ENCODE results near the gene ZNF175. TPM values are rescaled to one million over a fixed set of nuclear protein-coding genes. Genes with fewer than 3 reads are reported as not detected.
A peak's percentile ranks its signal among the peaks of the same experiment; 100 is the strongest.
"Not testable (repeated sequence)": the region's sequence is repeated elsewhere in the genome, so short reads cannot be mapped to it uniquely, and the experiment has no call there.

The ZNF175 gene
- total RNA-seq, 1 experiment from 2014 or later: 11.3 TPM

DNA sequence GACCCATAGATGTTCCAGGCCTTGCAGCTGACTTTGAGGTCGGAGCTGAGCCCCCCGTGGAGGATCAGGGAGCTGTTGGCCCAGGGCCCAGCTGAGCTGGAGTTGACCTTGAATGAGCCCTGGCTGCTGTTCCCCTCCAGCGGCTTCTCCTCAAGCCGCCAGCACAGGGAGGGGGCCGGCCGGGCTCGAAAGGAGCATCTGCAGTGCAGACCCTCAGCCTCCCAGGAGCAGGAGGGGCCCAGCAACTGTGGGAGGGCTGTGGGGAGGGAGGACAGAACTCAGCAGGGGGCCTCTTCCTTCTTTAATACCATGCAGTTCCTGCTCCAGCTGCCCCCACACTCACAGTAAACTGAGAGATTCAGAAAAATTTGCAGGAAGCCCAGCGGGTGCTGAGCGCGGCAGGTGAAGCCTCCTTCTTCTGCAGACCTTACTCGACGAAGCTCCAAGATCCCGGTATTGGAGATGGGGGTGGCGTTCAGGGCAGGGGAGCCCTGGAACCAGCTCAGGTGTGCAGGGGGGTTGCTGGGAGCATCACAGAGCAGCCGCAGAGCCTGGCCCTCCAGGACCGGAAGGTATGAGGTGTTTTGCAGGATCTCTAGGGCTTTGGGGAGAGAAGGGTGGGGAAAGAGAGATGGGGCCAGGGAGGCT is 56.5 kb downstream of the ZNF175 start:
- DNase-seq (ENCODE audit: low read depth): no peak

DNA sequence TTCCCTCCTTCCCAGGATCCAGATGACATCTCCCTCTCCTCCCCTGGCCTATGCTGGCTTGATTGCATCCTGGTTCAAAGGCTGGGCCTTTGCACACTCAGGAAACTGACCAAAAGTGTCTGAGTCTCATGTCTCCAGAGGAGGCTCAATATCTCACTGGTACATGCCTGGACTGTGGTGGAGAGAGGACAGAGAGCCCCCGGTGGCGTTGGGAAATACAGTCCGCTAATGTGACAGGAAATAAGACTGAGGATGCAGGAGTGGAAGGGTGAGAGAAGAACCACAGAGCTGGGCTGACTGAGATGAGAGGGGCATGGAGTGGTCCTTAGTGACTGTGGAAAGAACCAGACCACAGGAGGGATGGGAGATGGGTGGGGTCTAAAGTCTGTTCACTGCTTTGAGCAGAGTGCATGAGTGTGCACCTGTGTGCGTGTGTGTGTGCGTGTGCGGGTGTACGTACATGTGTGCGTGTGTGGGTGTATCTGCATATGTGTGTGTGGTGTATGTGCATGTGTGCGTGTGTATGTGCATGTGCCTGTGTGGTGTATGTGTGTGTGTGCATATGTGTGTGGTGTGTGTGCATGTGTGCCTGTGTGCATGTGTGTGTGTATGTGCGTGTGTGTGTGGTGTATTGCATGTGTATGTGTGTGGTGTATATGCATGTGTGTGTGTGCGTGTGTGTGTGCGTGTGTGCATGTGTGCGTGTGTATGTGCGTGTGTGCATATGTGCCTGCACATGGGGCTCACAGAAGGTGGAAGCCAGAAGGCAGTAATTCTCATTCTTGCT is 57.3 kb downstream of the ZNF175 start:
- no peak for DNase-seq (ENCODE audit: low read depth)

DNA sequence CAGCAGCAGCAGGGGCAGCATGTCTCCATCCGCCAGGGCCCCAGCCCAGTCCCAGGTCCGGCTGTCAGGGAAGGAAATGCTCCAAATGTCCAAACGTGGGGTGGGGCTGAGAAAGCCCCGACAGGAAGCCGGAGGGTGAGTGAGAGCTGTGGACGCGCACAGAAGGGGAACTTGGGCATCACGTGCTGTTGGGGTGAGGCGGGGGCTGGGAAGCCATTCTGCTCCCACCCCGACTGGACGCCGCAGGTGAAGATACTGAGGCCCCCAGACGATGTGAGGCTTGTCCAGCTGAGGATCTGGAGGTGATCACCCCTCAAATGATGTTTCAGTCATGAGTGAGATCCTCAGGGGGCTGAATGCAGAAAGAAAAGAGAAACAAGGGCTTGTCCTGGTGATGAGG is 59.2 kb downstream of the ZNF175 start, which contains the start of gene SIGLEC5:
SIGLEC5 (minus strand) TSS at position 87 of the 400 bp plus-strand sequence; CDS start at position 21, 66 bp downstream.
- not testable (repeated sequence) for DNase-seq (ENCODE audit: low read depth)

DNA sequence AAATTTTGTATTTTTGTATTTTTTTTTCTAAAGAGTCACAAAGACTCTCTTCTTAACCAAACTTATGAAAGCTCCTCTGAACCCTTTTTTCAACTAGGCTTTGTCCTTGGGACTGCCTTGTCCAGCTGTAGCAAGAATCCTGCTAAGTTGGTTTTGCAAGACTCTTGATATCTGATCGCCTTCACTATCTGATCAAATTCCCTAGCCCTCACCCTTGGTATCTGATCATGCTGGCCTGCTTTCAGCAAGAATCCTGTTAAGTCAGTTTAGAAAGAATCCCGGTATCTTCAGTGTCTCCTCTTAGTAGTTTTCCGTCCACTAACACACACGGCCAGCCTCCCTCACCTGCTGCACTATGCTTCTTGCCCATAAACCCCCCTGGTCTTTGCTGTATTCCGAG is 61.0 kb downstream of the ZNF175 start:
- no peak for DNase-seq (ENCODE audit: low read depth)

DNA sequence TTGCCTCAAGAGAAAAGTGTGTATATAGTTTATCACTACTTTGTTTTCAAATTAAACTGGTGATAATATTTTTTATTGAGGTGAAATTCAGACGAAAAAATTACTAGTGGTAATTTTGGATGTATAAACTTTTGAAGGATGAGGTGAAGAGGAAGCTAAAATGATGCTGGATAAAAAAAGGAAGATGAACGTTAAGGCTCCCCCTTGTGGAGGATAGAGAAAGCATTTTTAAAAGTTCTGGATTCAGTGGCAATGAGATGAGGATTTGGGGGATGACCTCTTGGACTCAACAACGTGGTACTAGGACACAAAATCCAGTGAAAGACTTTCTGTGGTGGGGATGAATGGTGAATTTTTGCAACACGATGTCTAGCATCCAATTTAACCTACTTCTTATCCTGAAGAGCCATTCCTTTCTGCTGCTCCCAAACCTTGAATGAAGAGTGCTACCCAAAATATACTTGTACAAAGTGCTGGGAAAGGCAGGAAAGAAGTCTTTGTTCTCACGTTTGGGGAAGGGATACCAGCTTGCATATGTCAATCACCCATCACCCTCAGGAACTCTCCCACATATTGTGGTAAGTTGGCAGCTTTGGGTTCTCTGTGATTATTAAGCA is 66.4 kb downstream of the ZNF175 start:
- DNase-seq (ENCODE audit: low read depth): peak; percentile 10

DNA sequence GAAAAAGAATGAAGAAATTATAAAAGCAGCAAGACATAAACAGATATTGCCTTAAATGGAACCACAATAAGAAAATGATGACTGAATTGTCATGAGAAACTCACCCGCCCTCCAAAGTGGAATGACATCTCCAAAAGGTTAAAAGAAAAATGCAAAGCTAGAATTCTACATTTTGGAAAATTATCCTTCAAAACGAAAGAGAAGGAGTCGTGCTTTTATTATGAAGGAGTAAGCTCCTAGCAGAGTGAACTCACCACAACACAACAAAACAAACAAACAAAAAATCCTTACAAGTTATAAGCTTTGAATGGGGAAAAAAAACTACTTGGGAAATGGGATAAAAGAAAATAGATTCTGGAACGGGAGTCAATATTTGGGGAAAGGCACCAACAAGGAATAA is 68.8 kb downstream of the ZNF175 start:
- DNase-seq (ENCODE audit: low read depth): no peak

DNA sequence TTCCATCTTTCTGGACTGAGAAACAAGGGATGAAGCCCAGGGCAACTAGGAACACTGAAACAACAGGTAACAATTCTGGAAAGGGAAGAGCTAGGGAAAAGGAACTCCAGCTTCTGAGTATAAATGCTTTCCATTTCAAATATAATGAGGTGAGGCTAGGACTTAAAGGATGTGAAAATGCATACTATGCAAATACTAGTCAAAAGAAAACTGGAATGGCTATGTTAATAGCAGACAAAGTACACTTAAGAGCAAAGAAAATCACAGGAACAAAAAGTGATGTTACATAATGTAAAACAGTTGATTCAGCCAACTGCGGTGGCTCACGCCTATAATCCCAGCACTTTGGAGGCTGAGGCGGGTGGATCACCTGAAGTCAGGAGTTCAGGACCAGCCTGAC is 69.3 kb downstream of the ZNF175 start:
- no peak for DNase-seq (ENCODE audit: low read depth)

DNA sequence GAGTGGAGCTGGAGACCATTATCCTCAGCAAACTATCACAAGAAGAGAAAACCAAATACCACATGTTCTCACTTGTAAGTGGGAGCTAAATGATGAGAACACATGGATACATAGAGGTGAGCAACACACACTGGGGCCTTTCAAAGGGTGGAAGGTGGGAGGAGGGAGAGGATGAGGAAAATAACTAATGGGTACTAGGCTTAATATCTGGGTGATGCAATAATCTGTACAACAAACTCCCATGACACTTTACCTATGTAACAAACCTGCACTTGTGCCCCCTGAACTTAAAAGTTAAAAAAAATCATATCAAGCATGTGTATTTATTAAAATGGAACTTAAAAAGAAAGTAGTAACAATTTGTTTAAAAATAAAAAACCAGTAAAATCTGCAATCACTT is 70.6 kb downstream of the ZNF175 start:
- DNase-seq (ENCODE audit: low read depth): no peak

Other genes starting within 250 kb of the ZNF175 start
- gene VSIG10L, start 229.1 kb upstream of the ZNF175 start, total RNA-seq (2014; rRNA removed; shearing (Covaris generic)): 1.3 and 1.7 TPM in 2 replicates
- gene ETFB, start 204.9 kb upstream of the ZNF175 start, total RNA-seq (2014; rRNA removed; shearing (Covaris generic)): 158 and 206 TPM in 2 replicates
- gene CLDND2, start 202.3 kb upstream of the ZNF175 start, total RNA-seq (2014; rRNA removed; shearing (Covaris generic)): 1.2 TPM in 1 of 2 replicates, not detected in the other
- not detected in 2 replicates for gene NKG7, start 198.6 kb upstream of the ZNF175 start, total RNA-seq (2014; rRNA removed; shearing (Covaris generic))
- not detected in 2 replicates for gene LIM2, start 183.3 kb upstream of the ZNF175 start, total RNA-seq (2014; rRNA removed; shearing (Covaris generic))
- gene C19orf84, start 180.7 kb upstream of the ZNF175 start, total RNA-seq (2014; rRNA removed; shearing (Covaris generic)): not detected in 2 replicates
- not detected in 2 replicates for gene SIGLEC10, start 153.6 kb upstream of the ZNF175 start, total RNA-seq (2014; rRNA removed; shearing (Covaris generic))
- gene SIGLEC8, start 112.8 kb upstream of the ZNF175 start, total RNA-seq (2014; rRNA removed; shearing (Covaris generic)): not detected in 2 replicates
- gene CEACAM18, start 92.7 kb upstream of the ZNF175 start, total RNA-seq (2014; rRNA removed; shearing (Covaris generic)): not detected in 2 replicates
- gene SIGLEC12, start 69.5 kb upstream of the ZNF175 start, total RNA-seq (2014; rRNA removed; shearing (Covaris generic)): not detected in 2 replicates
- not detected in 2 replicates for gene SIGLEC6, start 39.6 kb upstream of the ZNF175 start, total RNA-seq (2014; rRNA removed; shearing (Covaris generic))
- gene SIGLEC5, start 59.1 kb downstream of the ZNF175 start, total RNA-seq (2014; rRNA removed; shearing (Covaris generic)): not detected in 2 replicates
- gene SIGLEC14, start 75.5 kb downstream of the ZNF175 start, total RNA-seq (2014; rRNA removed; shearing (Covaris generic)): not detected in 2 replicates
- 13.6 and 15.4 TPM in 2 replicates for gene SPACA6, start 122.0 kb downstream of the ZNF175 start, total RNA-seq (2014; rRNA removed; shearing (Covaris generic))
- 0.12 and 1.4 TPM in 2 replicates for gene HAS1, start 152.7 kb downstream of the ZNF175 start, total RNA-seq (2014; rRNA removed; shearing (Covaris generic))
- gene FPR1, start 180.6 kb downstream of the ZNF175 start, total RNA-seq (2014; rRNA removed; shearing (Covaris generic)): 9.4 and 13.2 TPM in 2 replicates
- gene FPR2, start 189.9 kb downstream of the ZNF175 start, total RNA-seq (2014; rRNA removed; shearing (Covaris generic)): 8.1 and 8.4 TPM in 2 replicates
- gene FPR3, start 223.9 kb downstream of the ZNF175 start, total RNA-seq (2014; rRNA removed; shearing (Covaris generic)): 0.60 and 0.98 TPM in 2 replicates